ENCODE data around the gene TMEM233. TPM values are rescaled to one million over a fixed set of nuclear protein-coding genes. Genes with fewer than 3 reads are reported as not detected.

The TMEM233 gene
- under 1 TPM in 1 of 4 donors, not detected in 3; 0.38 TPM for total RNA-seq

- H3K4me3 ChIP-seq: peak within 1 kb of the TSS in 3 of 4 donors; percentile 3 to 36 (median 21)
- H3K27me3 ChIP-seq: no peaks in the 10 kb centered on the region
- no peak for TF ChIP-seq POLR2A (IDR thresholded peaks at IDR 0.05)
- TF ChIP-seq, protein P1, sequence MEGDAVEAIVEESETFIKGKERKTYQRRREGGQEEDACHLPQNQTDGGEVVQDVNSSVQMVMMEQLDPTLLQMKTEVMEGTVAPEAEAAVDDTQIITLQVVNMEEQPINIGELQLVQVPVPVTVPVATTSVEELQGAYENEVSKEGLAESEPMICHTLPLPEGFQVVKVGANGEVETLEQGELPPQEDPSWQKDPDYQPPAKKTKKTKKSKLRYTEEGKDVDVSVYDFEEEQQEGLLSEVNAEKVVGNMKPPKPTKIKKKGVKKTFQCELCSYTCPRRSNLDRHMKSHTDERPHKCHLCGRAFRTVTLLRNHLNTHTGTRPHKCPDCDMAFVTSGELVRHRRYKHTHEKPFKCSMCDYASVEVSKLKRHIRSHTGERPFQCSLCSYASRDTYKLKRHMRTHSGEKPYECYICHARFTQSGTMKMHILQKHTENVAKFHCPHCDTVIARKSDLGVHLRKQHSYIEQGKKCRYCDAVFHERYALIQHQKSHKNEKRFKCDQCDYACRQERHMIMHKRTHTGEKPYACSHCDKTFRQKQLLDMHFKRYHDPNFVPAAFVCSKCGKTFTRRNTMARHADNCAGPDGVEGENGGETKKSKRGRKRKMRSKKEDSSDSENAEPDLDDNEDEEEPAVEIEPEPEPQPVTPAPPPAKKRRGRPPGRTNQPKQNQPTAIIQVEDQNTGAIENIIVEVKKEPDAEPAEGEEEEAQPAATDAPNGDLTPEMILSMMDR (IDR thresholded peaks at IDR 0.05): no peak
Measured at GRCh38 chr12:119593578-119594398, at the start of gene TMEM233. TMEM233 (plus strand) TSS chr12:119593774; CDS start chr12:119593849, 75 bp downstream.

GRCh38 chr12:119544765-119545625 is 48.6 kb upstream of the TMEM233 start:
- Histone ChIP-seq H3K27ac (no peak overlapping the region), H3K9me3 (no peaks in the 10 kb centered on the region), H3K27me3 (no peaks in the 10 kb centered on the region), H3K36me3 (no peaks in the 10 kb centered on the region), H3K4me1 (no peaks in the 10 kb centered on the region), H3K4me3 (no peak overlapping the region)
- TF ChIP-seq, protein P1 (IDR thresholded peaks at IDR 0.05): peak; percentile 48 to 82 (median 72)
- no peak for TF ChIP-seq POLR2A (IDR thresholded peaks at IDR 0.05)
- peak in 2 of 3 donors; percentile 25 to 71 for DNase-seq

More at GRCh38 chr12:119593578-119594398, at the start of gene TMEM233:
- no peaks in the 10 kb centered on the region for H3K36me3 ChIP-seq
- H3K4me1 ChIP-seq: no peaks in the 10 kb centered on the region
- H3K27ac ChIP-seq: peak within 1 kb of the TSS in 1 of 4 donors; percentile 4
- H3K9me3 ChIP-seq: no peaks in the 10 kb centered on the region
- no peak for DNase-seq

- H3K27ac ChIP-seq: no peak overlapping the region
- H3K9me3 ChIP-seq: no peaks in the 10 kb centered on the region
- DNase-seq: no peak
- no peaks in the 10 kb centered on the region for H3K27me3 ChIP-seq
- H3K4me3 ChIP-seq: no peak overlapping the region
- no peak for TF ChIP-seq POLR2A (IDR thresholded peaks at IDR 0.05)
- TF ChIP-seq, protein P1 (IDR thresholded peaks at IDR 0.05): no peak
- no peaks in the 10 kb centered on the region for H3K4me1 ChIP-seq
- H3K36me3 ChIP-seq: no peaks in the 10 kb centered on the region
Measured at GRCh38 chr12:119546340-119546739, 47.2 kb upstream of the TMEM233 start.

- Histone ChIP-seq H3K4me3 (no peak overlapping the region), H3K36me3 (no peaks in the 10 kb centered on the region), H3K27me3 (no peaks in the 10 kb centered on the region), H3K9me3 (no peaks in the 10 kb centered on the region), H3K4me1 (no peaks in the 10 kb centered on the region), H3K27ac (no peak overlapping the region)
- DNase-seq: no peak
- TF ChIP-seq, protein P1 (IDR thresholded peaks at IDR 0.05): no peak
- no peak for TF ChIP-seq POLR2A (IDR thresholded peaks at IDR 0.05)
Measured at GRCh38 chr12:119547001-119547400, 46.6 kb upstream of the TMEM233 start.

GRCh38 chr12:119556854-119557253 is 36.7 kb upstream of the TMEM233 start:
- no peak overlapping the region for H3K4me3 ChIP-seq
- no peak for TF ChIP-seq POLR2A (IDR thresholded peaks at IDR 0.05)
- TF ChIP-seq, protein P1 (IDR thresholded peaks at IDR 0.05): no peak
- H3K36me3 ChIP-seq: no peaks in the 10 kb centered on the region
- H3K27me3 ChIP-seq: no peaks in the 10 kb centered on the region
- no peak for DNase-seq
- H3K9me3 ChIP-seq: no peaks in the 10 kb centered on the region
- H3K4me1 ChIP-seq: no peaks in the 10 kb centered on the region
- H3K27ac ChIP-seq: no peak overlapping the region

All from Peyer's patch (tissue), 4 donors.